SIG-M5 (cell line): Measurements from ENCODE around the gene VHLL.
A peak's percentile ranks its signal among the peaks of the same experiment; 100 is the strongest.
"Not testable (repeated sequence)": the region's sequence is repeated elsewhere in the genome, so short reads cannot be mapped to it uniquely, and the experiment has no call there.

Experiments used
- DNase-seq: peaks from one replicate; lab custom pipeline; 2025; lab: John Stamatoyannopoulos, UW

VHLL gene

DNA sequence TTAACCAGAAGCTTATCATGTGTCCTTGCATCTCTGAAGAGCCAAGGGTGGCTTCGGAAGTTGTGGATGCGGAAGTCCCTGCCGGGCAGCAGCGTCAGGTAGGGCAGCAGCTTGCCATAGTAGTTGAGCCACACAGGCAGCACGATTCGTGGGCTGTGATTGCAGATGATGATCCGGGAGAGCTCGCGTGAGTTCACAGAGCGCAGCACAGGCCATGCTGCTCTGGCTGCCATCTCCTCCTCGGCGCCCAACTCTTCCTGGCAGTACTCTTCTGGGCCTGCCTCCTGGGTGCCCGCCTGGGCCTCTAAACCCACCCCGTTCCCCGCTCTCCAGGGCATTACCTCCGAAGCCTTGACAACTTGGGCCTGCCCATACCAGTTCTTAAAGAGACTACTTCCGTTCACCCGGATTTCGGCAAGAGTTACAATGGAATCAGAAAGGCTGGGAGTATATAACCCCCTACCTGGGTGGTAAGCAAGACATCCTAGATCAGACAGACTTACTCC lies at the start of gene VHLL:
TSS of gene VHLL (minus strand) at position 456 of the 506 bp plus-strand sequence. CDS start at position 338, 118 bp downstream.
- DNase-seq: no peak

DNA sequence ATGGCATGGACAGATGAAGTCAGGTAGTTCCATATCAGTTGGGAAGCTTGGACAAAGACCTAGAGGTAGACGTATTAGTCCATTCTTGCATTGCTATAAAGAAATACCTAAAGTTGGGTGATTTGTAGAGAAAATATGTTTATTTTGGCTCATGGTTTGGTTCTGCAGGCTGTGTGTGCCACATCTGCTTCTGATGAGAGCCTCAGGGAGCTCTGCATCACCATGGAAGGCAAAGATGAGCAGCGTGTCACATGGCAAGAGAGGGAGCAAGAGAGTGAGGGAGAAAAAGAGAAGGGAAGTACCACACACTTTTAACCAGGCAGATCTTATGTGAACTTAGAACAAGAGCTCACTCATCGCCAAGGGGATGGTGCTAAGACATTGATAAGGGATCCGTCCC lies 48.2 kb upstream of the VHLL start:
- no peak for DNase-seq

DNA sequence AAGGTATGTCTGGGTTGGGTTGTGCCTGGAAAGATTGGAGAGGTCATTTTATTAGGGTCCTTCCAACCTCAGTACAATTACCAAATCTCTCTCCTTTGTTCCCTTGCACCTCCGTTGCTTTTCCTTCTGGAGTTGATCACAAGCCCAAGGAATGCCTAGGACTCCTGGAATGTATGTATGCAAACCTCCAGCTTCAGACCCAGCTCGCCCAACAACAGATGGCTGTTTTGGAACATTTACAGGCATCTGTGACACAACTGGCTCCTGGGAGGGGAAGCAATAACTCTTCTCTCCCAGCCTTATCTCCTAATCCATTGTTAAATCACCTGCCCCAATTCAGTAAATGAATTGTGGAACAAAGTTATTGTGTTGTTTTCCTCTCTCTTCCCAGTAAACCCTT lies 47.5 kb upstream of the VHLL start:
- DNase-seq: no peak

DNA sequence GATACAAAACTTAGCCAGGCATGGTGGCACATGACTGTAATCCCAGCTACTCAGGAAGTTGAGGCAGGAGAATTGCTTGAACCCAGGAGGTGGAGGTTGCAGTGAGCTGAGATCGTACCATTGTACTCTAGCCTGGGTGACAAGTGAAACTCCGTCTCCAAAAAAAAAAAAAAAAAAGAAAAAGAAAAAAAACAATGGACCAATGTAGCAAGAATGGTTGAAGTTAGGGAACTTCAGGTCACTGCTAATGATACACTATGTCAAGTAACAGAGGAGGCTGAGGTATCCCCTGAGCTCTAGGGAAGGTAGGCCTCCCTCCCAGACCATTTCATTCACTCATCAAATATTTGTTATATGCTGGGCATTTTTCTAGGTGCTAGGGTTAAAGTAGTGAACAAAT lies 46.9 kb upstream of the VHLL start:
- DNase-seq: not testable (repeated sequence)

DNA sequence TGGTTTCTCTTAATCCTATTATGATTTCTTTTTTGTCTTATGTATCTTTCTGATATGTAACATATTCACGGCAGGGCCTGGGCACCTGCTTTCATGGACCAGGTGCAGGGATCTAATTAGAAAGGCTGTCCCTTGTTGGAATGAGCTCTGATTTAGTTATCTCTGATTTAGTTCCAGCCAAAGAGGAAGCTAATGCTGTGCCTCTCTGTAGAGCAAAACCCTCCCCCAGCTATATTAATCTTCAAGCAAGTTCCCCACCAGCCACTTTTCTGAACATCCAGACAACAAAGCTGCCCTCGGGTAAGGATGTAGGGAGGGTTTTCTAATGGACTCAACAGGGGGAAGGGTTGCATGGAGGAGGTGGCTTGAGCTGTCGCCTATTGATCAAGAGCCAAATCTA lies 45.3 kb upstream of the VHLL start:
- no peak for DNase-seq

DNA sequence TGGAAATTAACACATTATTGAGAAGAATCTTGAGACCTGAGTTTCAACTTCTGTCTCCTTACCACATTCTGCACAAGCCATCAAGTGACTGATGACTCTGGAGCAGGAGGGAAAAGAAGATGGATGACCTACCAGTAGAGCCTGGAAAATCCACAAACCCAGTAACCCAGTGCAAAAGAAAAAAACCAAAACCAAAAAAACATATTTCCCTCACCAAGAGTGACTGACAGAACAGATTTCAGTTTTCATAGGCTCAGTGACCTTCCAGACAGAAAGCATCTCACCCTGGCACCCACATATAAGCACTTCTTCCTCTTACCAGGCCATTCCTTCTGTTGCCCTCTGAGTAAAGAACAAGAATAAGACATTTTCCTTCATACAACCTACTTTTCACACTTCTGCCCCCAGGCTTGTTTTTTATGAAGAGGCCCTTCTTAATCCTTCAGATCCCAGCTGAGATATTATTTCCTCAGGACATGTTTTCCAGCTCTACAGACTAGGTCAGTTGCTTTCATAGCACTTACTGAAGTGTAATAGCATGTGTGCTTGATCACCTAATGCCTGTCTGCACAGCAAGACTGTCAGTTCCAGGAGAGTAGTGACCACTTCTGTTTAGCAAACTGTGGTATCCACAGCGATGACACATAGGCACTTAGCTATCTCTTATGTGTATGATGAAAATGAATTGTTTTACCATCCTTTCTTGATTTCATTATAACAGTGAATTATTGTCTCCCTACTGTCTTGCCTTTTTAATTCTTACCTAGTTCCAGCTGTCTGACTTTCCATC lies 43.3 kb upstream of the VHLL start:
- no peak for DNase-seq

GRCh38 chr1:156338180-156338976 lies 39.3 kb upstream of the VHLL start, which contains the start of the genes CCT3 and TSACC:
CCT3 (minus strand) TSS chr1:156338292; CDS start chr1:156338184, 108 bp downstream.
TSACC (plus strand) TSS chr1:156338526; CDS start chr1:156339758, 1,232 bp downstream.
- peak; percentile 100 for DNase-seq

GRCh38 chr1:156337888-156338179 lies 38.7 kb upstream of the VHLL start:
- no peak for DNase-seq

GRCh38 chr1:156337052-156337887 lies 38.2 kb upstream of the VHLL start:
- DNase-seq: no peak

- no peak for DNase-seq
These were observed 37.1 kb upstream of the VHLL start for GRCh38 chr1:156336242-156336641.

GRCh38 chr1:156323179-156323578 lies 24.1 kb upstream of the VHLL start:
- DNase-seq: not testable (repeated sequence)

GRCh38 chr1:156320560-156320959 lies 21.5 kb upstream of the VHLL start:
- DNase-seq: no peak

GRCh38 chr1:156319664-156320063 lies 20.6 kb upstream of the VHLL start:
- DNase-seq: no peak

DNA sequence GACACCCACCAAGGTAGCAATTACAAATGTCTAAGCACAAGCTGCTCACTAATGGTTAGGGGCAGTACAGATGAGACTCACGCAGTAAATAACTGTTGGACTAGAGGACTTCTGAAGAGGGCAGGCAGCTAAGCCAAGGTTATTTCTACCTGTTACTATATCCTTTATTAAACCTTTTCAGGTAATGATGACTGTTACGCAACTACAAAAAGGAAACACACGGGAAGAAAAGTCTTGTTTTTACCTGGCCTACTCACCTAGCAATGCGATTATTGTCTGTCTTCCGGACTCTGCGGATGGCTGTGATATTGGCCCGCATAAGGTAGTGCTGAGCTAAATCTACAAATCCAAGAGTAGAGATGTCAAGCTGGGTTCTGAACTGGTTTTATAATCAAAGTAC lies 17.8 kb upstream of the VHLL start:
- no peak for DNase-seq

GRCh38 chr1:156310962-156311361 lies 11.9 kb upstream of the VHLL start:
- no peak for DNase-seq

DNA sequence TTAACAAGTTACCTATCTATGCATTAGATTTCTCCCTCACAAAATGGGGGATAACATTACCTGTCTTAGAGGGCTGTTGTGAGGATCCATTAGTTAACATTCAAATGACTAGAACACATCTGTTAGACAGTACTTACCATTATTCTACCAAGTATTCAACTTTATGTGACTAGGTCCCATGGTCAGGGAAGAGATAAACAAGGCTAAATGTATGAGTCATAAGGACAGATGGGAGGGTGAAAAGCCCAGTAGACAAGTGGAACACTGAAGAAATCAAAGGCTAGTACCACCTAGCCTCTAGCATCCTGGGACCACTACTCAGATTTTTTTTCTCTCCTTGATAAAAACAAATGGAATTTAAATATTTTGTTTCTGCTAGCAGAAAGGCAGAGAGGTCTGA lies 9.0 kb upstream of the VHLL start:
- no peak for DNase-seq

DNA sequence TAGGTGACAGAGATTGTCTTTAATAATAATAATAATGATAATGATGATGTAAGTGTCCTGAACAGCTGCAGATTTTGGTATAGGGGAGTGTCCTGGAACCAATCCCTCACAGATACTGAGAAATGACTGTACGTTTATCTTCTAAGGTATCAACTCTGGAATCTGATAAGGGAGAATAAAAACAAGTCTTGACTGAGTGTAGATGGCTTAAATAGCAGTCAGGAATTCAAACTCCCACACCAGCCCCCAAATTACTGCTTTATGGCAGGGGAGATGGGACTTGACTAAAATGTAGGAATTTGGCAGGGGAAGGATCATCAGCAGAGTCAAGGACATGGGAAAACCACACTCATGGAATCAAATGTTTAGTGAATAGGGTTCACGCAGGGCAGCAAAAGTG lies 6.1 kb upstream of the VHLL start:
- no peak for DNase-seq

GRCh38 chr1:156303241-156303640 lies 4.1 kb upstream of the VHLL start:
- no peak for DNase-seq

GRCh38 chr1:156295391-156295947 lies 3.6 kb downstream of the VHLL start, which contains the start of gene GLMP:
GLMP (minus strand) TSS chr1:156295679; CDS start chr1:156295645, 34 bp downstream.
- no peak for DNase-seq

DNA sequence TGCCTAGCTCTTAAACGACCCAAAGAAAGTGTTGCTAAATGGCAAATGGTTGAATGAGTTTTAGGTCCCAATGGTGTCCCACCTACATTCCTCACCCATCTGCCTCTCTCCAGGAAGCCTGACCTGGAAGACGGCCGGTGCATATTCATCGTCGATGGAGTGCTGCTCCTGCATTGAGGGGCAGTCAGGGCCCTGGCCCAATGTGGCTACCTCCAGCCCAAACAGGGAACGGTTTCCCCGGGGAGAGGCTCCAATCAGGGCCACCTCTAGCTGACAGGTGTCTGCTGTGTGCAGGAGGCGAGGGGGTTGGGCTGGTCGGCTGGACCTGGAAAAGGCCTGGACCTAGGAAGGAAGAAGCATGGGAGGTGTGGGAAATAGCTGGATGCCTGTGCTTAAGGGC lies 5.2 kb downstream of the VHLL start:
- no peak for DNase-seq

- DNase-seq: no peak
These were observed 6.0 kb downstream of the VHLL start for GRCh38 chr1:156293098-156293434.
